Measurements from ENCODE around the gene FDPS.
"Not testable (repeated sequence)": the region's sequence is repeated elsewhere in the genome, so short reads cannot be mapped to it uniquely, and the experiment has no call there.

FDPS gene

DNA sequence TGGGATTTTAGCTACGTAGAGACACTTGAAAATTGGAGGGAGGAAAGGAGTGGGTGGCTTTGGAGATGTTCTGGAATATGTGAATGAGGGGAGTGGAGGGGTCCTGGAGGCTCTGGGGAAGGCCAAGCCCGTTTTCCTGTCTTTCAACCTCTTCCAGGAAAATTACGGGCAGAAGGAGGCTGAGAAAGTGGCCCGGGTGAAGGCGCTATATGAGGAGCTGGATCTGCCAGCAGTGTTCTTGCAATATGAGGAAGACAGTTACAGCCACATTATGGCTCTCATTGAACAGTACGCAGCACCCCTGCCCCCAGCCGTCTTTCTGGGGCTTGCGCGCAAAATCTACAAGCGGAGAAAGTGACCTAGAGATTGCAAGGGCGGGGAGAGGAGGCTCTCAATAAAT lies 11.6 kb downstream of the FDPS start:
- DNase-seq (ENCODE audit: low spot score) = no peak

DNA sequence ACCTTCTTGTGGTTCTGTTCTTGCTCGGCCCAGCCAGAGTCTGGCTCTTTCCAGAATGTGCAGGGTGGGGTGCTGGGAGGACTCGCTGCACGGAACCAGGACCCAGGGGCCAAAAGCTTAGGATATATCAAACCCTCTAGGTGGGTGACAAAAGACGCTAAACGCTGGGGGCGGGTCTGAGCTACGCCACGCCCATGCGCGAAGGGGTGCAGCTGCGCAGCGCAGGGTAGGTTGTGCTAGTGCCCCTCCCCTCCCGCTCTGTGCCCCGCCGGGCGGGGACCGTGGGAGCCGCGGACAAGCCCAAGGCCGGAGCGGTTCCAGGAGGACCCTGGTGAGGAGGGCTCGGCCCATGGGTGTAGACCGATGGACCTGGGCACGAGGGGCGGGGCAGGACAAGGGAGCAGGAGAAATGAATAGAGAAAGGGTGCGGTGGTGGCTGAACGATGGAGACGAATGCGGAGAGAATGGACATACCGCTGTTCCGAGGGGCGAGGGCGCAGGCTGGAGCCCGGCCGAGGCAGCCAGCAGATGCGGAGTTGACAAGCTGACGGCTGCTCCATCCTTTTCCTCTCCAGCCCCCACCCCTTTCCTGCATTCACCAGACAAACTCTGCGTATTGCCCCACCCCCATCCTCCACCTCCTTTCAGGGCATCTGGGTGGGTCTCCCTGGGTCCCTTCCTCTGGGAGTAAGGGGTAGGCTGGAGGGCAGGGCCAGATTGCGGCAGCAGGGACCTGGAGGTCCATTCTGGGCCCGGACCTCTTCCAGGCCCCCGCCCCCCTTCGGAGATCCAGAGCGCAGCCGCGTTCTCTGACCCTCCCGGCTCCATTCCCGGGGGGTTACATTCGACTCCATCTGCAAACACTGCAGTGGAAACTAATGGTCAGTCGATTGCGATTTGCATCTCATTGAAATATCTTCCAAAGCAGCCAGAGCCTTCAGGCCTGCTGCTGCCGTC lies 12.3 kb downstream of the FDPS start, which contains the start of gene RUSC1:
TSS of gene RUSC1 (plus strand) at position 234 of the 957 bp plus-strand sequence. CDS start 880 bp downstream, outside the sequence.
- DNase-seq (ENCODE audit: low spot score) = no peak

DNA sequence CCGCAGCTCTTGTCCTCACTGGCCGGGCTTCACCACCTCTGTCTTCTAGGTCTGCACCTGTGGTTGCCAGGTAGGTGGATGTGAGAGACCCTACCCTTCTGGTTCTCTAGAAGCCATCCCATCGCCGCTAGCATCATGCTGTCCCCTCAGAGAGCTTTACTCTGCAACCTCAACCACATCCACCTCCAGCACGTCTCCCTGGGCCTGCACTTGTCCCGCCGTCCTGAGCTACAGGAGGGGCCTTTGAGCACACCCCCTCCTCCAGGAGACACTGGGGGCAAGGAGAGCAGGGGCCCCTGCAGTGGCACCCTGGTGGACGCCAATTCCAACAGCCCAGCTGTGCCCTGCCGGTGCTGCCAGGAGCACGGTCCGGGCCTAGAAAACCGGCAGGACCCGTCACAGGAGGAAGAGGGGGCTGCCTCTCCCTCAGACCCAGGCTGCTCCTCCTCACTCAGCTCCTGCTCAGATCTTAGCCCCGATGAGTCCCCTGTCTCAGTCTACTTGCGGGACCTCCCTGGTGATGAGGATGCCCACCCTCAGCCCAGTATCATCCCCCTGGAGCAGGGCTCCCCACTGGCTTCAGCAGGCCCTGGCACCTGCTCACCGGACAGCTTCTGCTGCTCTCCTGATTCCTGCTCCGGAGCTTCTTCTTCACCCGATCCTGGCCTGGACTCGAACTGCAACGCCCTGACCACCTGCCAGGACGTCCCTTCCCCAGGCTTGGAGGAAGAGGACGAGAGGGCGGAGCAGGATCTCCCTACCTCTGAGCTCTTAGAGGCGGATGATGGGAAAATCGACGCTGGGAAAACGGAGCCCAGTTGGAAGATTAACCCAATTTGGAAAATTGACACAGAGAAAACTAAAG lies 13.2 kb downstream of the FDPS start:
- no peak for DNase-seq (ENCODE audit: low spot score)

DNA sequence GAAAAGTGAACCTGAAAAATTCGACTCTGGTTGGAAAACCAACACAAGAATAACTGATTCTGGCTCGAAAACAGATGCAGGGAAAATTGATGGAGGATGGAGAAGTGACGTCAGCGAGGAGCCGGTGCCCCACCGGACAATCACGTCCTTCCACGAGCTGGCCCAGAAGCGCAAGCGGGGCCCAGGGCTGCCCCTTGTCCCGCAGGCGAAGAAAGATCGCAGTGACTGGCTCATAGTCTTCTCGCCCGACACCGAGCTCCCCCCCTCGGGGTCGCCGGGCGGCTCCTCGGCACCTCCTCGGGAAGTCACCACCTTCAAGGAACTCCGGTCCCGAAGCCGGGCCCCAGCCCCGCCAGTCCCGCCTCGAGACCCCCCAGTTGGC lies 13.9 kb downstream of the FDPS start:
- no peak for DNase-seq (ENCODE audit: low spot score)

DNA sequence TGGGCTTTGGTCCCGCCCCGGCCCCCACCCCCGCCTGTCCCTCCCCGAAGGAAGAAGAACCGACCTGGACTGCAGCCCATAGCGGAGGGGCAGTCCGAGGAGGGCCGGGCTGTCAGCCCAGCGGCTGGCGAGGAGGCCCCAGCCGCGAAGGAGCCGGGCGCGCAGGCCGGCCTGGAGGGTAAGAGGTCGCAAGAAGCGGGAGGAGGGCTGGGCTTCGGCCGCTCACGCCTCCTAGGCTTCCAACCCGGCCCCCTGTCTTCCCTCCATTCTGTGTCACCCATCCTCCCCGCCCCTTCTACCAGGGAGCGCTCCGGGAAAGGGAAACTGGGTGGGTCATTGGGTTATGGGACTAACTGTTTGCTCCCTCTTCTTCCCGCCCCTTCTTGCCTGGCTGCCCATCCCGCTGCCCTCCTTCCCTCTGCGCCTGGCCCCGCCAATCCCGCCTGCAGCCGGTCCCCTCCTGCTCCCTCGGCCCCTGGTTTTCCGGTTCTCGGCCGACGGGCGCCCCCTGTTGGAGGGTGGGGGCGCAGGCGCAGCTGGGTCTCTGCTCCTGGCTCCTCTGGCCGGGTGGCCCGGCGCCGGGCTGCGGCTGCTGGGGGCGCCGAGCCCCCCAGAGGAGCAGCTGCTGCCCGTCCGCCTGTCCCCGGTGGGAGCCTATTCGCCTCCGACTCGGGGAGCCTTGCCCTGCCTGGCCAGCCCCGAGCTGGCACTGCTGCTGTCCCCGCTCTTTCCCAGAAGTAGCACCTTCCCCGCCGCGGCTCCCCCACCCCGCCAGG lies 14.5 kb downstream of the FDPS start:
- DNase-seq (ENCODE audit: low spot score) = peak; percentile 98

DNA sequence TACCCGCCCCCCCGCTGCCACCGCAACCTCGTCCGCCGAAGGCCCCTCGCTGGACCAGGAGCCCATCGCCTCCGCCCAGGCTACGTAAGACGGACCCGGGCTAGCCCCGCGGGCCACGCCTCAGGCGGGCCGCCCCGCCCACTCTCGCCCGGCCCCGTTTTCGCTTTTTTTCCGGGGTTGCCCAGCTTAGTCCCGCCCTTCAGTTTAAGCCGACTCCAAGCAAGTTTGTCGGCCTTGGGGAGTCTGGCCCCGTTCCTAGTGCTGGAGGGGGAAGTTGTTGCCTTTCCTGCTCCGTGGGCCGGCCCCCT lies 15.0 kb downstream of the FDPS start:
- peak; percentile 91 for DNase-seq (ENCODE audit: low spot score)

DNA sequence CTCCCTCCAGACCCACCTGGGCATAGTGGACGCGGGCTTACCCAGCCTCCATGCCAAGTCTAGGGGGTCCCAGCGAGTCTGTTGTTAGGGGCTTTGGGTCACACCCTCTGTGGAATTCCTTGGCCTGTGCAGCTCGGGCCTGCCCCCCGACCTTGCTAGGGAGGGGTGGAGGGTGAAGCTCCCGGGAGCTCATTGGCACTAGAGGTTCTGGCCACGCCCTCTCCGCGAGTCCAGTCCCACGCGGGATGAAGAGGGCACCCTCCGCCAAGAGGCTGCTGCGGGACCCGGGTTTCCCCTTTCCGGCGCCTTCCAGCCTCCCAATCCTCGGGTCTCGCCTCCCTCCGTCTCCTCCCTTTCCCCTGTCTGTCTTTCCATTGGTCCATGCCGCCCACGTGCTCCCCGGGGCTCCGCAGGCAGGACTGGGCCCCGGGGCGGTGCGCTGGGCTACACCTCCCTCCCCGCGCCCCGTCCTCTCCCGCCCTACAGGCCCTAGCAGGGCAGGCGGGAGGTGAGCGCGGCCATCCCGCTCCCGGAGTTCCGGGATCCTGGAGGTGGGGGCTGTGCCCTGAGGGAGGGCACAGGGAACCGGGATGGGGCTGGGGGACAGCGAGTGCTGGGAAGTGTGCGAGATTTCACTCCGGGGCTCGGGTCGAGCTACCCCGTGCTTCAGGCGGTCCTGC lies 15.5 kb downstream of the FDPS start:
- DNase-seq (ENCODE audit: low spot score) = peak; percentile 99

DNA sequence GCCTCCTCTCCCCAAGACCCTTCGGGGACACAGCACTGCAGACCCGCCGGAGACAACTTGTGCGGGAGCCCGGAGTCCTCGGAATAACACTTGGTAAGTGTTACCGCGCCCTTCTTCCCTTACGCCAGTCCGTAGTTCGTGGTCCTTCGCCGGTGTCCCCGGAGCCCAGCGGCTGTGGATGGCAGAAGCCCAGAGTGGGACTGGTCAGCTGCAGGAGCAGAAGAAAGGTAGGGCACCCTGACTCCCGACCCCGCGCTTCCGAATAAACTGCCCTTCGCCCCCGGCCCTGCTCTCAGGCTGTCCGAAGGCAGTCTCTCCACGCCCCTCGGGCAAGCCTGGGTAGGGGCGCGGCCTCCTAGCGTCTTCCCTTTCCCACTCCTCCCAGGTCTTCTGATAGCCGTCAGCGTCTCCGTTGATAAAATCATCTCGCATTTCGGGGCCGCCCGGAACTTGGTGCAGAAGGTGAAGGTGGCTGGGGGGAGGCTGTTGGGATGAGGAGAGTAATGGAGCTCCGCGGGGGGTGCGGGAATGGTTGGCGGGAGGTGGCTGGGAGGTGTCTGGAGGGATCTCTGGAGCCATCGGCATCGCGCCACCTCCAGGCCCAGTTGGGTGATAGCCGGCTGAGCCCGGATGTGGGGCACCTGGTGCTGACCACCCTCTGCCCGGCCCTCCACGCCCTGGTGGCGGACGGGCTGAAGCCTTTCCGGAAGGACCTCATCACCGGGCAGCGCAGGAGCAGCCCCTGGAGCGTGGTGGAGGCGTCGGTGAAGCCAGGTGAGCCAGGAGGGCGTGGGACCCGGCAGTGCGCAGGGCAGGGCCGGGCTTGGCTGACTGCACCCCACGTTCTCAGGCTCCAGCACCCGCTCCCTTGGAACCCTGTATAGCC lies 16.3 kb downstream of the FDPS start:
- peak; percentile 84 for DNase-seq (ENCODE audit: low spot score)

DNA sequence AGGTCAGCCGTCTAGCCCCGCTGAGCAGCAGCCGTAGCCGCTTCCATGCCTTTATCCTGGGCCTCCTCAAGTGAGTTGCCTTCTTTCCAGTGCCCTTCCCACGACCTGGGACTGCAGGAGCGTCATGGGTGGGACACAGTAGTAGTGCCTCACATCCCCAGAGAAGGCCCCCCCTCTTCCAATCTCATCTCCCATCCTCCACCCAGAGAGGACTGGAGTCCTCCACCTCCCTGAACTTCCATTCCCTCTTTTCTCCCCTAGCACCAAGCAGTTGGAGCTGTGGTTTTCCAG lies 16.9 kb downstream of the FDPS start:
- no peak for DNase-seq (ENCODE audit: low spot score)

DNA sequence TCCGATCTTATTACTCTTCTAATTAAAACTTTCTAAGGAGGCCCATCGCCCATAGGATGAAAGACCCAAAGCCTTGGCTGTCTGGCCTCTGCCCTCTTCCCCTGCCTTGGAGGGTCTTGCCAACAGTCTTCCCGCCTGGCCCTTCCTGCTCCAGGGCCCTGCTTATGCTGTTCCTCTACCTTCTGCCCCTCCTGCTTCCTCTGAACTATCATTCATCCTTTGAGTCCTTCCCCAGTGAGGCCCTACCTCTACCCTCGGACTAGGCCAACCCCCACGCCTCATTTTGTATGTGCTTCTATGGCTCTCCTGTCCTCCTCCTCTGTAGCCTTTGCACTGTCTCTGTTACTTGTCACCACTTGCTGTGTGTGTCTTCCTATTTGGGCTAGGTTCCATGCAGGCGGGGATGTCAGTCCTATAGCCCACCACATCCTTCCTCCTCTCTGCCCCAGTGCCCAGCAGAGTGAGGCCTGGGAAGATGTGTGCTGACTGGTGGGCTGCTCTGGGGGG lies 17.4 kb downstream of the FDPS start:
- DNase-seq (ENCODE audit: low spot score) = no peak

DNA sequence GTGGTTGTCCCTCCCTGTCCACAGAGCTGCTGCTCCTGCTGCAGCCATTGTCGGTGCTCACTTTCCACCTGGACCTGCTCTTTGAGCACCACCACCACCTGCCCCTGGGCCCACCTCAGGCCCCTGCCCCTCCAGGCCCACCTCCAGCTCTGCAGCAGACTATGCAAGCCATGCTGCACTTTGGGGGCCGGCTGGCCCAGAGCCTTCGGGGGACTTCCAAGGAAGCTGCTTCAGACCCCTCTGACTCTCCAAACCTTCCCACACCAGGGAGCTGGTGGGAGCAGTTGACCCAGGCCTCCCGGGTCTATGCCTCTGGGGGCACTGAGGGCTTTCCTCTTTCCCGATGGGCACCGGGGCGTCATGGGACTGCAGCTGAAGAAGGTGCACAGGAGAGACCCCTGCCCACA lies 18.0 kb downstream of the FDPS start:
- DNase-seq (ENCODE audit: low spot score) = no peak

DNA sequence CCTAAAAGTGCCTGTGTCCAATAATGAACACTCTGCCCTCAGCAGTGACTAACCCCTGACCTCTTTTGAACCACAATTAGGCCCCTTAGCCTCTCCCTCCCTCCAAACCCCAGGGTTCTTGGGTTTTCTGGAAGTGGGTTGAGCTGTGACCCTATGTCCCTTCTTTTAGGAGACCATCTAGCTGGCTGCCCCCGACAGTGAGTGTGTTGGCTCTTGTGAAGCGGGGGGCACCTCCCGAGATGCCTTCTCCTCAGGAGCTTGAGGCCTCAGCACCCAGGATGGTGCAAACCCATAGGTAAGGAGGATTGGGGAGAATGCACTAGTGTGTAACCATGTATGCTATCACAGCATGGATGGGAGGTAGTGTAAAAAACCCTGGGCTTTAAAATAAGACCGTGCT lies 19.3 kb downstream of the FDPS start:
- no peak for DNase-seq (ENCODE audit: low spot score)

DNA sequence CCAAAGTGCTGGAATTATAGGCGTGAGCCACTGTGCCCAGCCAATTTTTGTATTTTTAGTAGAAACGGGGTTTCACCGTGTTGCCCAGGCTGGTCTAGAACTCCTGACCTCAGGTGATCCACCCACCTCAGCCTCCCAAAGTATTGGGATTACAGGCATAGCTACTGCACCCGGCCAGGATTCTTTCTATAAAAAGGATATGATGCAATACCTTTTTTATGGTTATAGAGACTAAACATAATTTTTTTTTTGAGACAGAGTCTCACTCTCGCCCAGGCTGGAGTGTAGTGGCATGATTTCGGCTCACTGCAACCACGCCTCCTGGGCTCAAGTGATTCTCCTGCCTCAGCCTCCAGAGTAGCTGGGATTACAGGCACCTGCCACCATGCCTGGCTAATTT lies 20.2 kb downstream of the FDPS start:
- DNase-seq (ENCODE audit: low spot score) = not testable (repeated sequence)

DNA sequence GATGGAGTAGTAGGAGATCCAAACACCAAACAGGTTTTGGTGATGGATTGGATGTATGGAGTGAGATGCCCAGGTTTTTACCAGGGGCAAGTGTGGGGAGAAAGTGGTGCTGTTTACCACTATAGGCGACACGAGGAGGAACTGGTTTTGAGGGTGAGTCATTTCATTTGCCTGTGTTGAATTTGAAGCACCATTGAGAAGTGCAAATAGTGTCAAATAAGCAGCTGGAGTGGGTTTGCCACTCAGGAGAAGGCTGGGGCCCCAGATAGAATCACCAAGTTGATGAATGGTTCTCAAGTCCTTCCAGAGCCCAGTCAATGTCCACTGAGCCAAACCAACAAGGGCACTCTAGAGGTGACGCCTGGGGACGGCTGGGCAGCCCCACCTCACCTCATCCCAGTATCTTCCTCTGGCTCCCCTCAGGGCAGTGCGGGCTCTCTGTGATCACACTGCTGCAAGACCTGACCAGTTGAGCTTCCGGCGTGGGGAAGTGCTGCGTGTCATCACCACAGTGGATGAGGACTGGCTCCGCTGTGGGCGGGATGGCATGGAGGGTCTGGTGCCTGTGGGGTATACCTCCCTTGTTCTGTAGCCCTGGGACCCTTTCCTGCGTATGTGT lies 21.4 kb downstream of the FDPS start:
- DNase-seq (ENCODE audit: low spot score) = no peak

DNA sequence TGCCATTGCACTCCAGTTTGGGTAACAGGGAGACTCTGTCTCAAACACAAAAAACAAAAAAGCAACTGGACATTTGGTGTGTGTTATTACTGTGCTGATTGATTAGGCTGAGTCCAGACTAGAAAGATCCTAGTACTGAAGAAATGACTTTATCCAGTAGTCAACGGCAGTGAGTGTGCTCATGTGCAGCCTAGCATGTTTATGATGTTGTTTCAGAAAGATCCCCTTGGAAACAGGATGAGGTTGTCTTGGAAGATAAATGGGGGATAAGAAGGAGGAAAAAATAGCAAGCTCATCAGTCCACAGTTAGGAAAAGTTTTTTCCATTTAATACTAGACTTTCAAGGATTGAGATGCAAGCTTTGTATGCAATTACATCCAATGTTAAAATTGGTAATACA lies 26.3 kb downstream of the FDPS start:
- DNase-seq (ENCODE audit: low spot score) = no peak

DNA sequence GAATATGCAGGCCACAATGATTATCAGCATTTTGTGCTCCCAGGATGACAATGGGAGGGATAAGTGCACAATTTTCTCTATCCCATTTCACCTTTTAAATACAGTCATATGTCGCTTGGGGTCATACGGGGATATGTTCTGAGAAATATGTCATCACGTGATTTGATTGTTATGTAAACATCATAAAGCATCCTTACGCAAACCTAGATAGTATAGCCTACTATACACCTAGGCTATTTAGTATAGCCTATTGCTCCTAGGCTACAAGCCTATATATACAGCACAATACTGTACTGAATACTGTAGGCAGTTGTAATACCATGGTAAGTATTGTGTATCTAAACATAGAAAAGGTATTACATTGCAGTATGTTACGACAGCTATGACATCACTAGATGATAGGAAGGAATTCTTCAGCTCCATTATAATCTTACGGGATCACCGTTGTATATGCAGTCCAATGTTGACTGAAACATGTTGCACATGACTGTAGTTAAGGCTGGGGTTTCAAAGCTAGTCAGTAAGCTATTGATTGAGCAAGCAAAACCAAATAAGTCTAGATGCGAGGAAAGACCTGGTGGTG lies 30.9 kb downstream of the FDPS start:
- DNase-seq (ENCODE audit: low spot score) = no peak

DNA sequence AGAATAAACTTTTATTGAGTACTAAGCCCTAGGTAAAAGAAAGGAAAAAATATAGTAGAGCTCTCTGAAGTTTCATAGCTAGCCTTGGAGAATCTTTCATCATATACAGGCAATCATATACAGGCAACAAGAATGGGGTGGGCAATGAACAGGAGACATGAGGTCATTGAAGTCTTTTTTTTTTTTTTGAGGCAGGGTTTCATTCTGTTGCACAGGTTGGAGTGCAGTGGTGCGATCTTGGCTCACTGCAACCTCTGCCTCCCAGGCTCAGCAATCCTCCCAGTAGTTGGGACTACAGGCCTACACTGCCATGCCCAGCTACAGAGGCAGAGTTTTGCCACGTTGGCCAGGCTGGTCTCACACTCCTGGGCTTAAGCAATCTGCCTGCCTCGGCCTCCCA lies 34.2 kb downstream of the FDPS start:
- no peak for DNase-seq (ENCODE audit: low spot score)

DNA sequence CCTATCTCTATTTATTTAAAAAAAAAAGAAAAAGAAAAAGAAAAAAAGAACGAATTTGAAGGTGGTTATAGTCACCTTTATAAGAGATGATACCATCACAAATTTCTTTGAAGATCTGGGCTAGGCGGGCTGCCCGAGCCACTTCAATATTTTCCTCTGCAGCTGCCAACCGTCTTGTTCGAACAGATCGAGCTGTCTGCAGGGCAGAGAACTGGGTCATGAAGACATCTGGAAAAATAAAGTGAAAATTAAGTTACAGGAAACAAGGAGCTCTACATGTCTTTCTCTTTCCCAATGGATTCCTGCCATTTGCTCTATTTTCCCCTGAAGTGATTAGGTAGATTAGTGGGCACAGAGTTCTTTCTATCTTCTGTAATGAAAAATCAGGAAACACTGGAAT lies 44.0 kb downstream of the FDPS start:
- no peak for DNase-seq (ENCODE audit: low spot score)

DNA sequence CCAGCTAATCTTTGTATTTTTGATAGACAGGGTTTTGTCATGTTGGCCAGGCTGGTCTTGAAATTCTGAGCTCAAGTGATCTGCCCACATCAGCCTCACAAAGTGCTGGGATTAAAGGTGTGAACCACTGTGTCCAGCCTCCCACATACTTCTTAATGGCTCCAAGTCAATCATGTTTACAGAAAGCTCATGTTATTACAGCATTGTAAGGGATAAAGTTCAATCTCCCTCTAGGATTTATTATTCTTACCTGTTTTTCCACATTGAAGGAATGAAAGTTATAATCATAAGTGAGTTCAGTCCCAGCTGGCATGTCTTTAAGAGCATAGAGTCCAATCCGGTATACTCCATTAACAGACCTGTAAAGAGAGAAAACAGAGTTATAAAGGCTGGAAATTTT lies 51.4 kb downstream of the FDPS start:
- DNase-seq (ENCODE audit: low spot score) = no peak

All from HuH-7 (cell line).